IMR-90 (cell line): ENCODE measurements around the gene CAPN9.

ENCODE experiments used
- BHLHE40 ChIP-seq: fragments of 150-350 bp; IDR thresholded peaks from 2 replicates; pipeline ENCODE4 v1.6.1; 2016; ENCODE audit warnings: mild to moderate bottlenecking, low read depth, low read length
- CEBPB ChIP-seq: IDR thresholded peaks from 2 replicates; pipeline ENCODE4 v1.6.1; 2012; ENCODE audit warnings: low read depth, low read length, improper control_type of control experiment
- MAFK ChIP-seq: IDR thresholded peaks from 2 replicates; pipeline ENCODE4 v1.6.1; 2012; ENCODE audit warnings: low read depth, low read length, improper control_type of control experiment
- POLR2A ChIP-seq: IDR thresholded peaks from 2 replicates; pipeline ENCODE4 v1.6.1; 2012; ENCODE audit warnings: mild to moderate bottlenecking, low read depth, low read length
- RAD21 ChIP-seq: IDR thresholded peaks from 2 replicates; pipeline ENCODE4 v1.6.1; 2012; ENCODE audit warnings: low read length, improper control_type of control experiment
- RFX5 ChIP-seq: IDR thresholded peaks from 2 replicates; pipeline ENCODE4 v1.8.0; 2012; ENCODE audit warnings: low read depth, mild to moderate bottlenecking, low read length, moderate library complexity
- SMC3 ChIP-seq: fragments of 150-350 bp; IDR thresholded peaks from 2 replicates; pipeline ENCODE4 v1.6.1; 2016; ENCODE audit warnings: low read depth, mild to moderate bottlenecking, antibody characterized with exemption, low read length, moderate library complexity
- TF ChIP-seq, protein P1 (sequence below): conservative IDR thresholded peaks from 2 replicates; pipeline ENCODE4 v1.5.1; 2012; ENCODE audit warnings: mild to moderate bottlenecking, low read depth, low read length, improper control_type of control experiment
- TF ChIP-seq, protein P2 (sequence below): fragments of 150-350 bp; IDR thresholded peaks from 2 replicates; pipeline ENCODE4 v1.6.1; 2017; ENCODE audit warnings: mild to moderate bottlenecking, antibody characterized with exemption, low read length, low read depth
- TF ChIP-seq, protein P3 (sequence below): fragments of 150-350 bp; IDR thresholded peaks from 2 replicates; pipeline ENCODE4 v1.6.1; 2016; ENCODE audit warnings: low read depth, mild to moderate bottlenecking, low read length, moderate library complexity, borderline replicate concordance

DNA sequence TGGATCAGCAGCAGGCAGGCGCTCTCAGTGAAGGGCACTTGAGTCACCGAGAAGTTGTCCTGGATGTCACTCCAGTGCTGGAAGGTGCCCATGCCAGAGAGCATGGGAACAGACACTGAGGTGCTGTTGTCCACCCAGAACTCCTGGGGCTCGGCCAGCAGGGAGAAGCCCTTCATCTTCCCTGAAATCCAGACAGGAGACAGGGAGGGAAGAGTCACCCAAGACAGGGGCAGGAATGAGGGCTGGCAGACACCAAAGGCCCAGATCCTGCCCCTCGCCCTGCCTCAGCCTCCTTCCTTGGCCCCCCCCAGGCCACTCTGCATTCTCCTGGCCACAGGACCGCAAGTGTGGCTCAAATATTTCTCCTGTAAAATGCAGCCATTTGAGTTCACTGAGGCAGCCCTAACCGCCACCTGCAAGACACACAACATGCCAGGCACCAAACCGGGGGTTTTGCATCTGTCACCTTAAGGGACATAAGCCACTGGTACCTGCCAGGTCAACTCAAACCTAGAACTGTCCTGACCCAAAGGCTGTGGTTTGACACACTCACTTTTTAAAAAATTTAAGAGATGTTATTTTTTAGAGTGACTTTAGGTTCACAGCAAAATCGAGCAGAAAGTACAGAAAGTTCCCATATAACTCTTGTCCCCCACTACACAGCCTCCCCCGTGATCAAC, 41.0 kb upstream of the CAPN9 start:
- TF ChIP-seq, protein P1, sequence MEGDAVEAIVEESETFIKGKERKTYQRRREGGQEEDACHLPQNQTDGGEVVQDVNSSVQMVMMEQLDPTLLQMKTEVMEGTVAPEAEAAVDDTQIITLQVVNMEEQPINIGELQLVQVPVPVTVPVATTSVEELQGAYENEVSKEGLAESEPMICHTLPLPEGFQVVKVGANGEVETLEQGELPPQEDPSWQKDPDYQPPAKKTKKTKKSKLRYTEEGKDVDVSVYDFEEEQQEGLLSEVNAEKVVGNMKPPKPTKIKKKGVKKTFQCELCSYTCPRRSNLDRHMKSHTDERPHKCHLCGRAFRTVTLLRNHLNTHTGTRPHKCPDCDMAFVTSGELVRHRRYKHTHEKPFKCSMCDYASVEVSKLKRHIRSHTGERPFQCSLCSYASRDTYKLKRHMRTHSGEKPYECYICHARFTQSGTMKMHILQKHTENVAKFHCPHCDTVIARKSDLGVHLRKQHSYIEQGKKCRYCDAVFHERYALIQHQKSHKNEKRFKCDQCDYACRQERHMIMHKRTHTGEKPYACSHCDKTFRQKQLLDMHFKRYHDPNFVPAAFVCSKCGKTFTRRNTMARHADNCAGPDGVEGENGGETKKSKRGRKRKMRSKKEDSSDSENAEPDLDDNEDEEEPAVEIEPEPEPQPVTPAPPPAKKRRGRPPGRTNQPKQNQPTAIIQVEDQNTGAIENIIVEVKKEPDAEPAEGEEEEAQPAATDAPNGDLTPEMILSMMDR, result no peak
- TF ChIP-seq BHLHE40 (no peak), RFX5 (no peak), SMC3 (no peak), POLR2A (no peak), RAD21 (no peak), CEBPB (no peak), MAFK (no peak)
- TF ChIP-seq, protein P2, sequence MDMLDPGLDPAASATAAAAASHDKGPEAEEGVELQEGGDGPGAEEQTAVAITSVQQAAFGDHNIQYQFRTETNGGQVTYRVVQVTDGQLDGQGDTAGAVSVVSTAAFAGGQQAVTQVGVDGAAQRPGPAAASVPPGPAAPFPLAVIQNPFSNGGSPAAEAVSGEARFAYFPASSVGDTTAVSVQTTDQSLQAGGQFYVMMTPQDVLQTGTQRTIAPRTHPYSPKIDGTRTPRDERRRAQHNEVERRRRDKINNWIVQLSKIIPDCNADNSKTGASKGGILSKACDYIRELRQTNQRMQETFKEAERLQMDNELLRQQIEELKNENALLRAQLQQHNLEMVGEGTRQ, result no peak
- TF ChIP-seq, protein P3, sequence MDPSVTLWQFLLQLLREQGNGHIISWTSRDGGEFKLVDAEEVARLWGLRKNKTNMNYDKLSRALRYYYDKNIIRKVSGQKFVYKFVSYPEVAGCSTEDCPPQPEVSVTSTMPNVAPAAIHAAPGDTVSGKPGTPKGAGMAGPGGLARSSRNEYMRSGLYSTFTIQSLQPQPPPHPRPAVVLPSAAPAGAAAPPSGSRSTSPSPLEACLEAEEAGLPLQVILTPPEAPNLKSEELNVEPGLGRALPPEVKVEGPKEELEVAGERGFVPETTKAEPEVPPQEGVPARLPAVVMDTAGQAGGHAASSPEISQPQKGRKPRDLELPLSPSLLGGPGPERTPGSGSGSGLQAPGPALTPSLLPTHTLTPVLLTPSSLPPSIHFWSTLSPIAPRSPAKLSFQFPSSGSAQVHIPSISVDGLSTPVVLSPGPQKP, result no peak
